GM10847 (cell line): Measurements from ENCODE around the gene GMPPA.

Experiments
- POLR2A ChIP-seq: IDR thresholded peaks from 2 replicates; pipeline ENCODE4 v1.6.1; 2011; ENCODE audit not compliant: insufficient read length; ENCODE audit errors: extremely low read depth

The GMPPA gene

GRCh38 chr2:219556413-219556812, 57.7 kb downstream of the GMPPA start:
- no peak for TF ChIP-seq POLR2A
